Right lobe of liver (tissue), 6 donors: ENCODE data around the gene PHLDB2. TPM values are rescaled to one million over a fixed set of nuclear protein-coding genes. Genes with fewer than 3 reads are reported as not detected.

Source experiments
- ATAC-seq, 4 donors: fragments of 200-7000 bp; cut with Tn5 transposase; one replicate each; pipeline ENCODE4 v1.9.1; 2020; ENCODE audit warnings: mild to moderate bottlenecking in 4 of 4, moderate library complexity in 4 of 4
- DNase-seq, 3 donors: peaks; one replicate each; pipeline ENCODE4 v3.0.0-alpha.2; 2020
- H3K27ac ChIP-seq, 3 donors: fragments of 200-600 bp; one replicate each; pipeline ENCODE4 v1.8.0; 2022
- H3K27me3 ChIP-seq, 2 donors: fragments of 200-600 bp; one replicate each; pipeline ENCODE4 v1.8.0; 2022
- H3K36me3 ChIP-seq, 4 donors: fragments of 200-600 bp; sonication (generic) in 1 of 4; one replicate each; pipeline versions ENCODE4 v1.5.1 to v1.8.0; 2017 to 2022; ENCODE audit warnings: control low read depth in 1 of 4
- H3K4me1 ChIP-seq, 4 donors: fragments of 200-600 bp; sonication (generic) in 1 of 4; one replicate each; pipeline versions ENCODE4 v1.5.1 to v1.8.0; 2017 to 2022; ENCODE audit warnings: control low read depth in 1 of 4
- H3K4me3 ChIP-seq, 3 donors: fragments of 200-600 bp; one replicate each; pipeline ENCODE4 v1.8.0; 2022
- H3K9me3 ChIP-seq, 4 donors: fragments of 200-600 bp; sonication (generic) in 1 of 4; one replicate each; pipeline versions ENCODE4 v1.5.1 to v1.8.0; 2017 to 2022; ENCODE audit warnings: control low read depth in 1 of 4
- POLR2A ChIP-seq: fragments of 450-650 bp; IDR thresholded peaks from one replicate; pipeline ENCODE4 v1.6.1; 2017; ENCODE audit warnings: antibody characterized with exemption, mild to moderate bottlenecking
- WGBS: methylation state at CpG from one replicate; pipeline ENCODE4 v1.1.6; 2018; ENCODE audit warnings: low coverage, low lambda C conversion rate; ENCODE audit not compliant: insufficient coverage; ENCODE audit errors: missing lambda C conversion rate; 5-methylcytosine and 5-hydroxymethylcytosine counted together
- intact Hi-C, 2 donors: fragments of 100-400 bp; cut with DNase I; formaldehyde crosslinking; loops; one replicate each; pipeline versions ENCODE4 v1.11.2 to v1.14.1; 2022
- total RNA-seq, 6 experiments: library from RNA; depleted of rRNA in 2 of 6; stranded (reverse); fragments of >200 nt in 2 of 6; fragmentation: NEBNext Ultra II Directional in 3 of 6; extraction: Animal tissue kit (Norgen Biotek cat#: 25700) in 3 of 6; gene quantifications; one replicate each; pipeline versions ENCODE4 v1.1.0 to v1.2.4, GENCODE V29; 2016 to 2023
- TF ChIP-seq, protein P1 (sequence below), 4 donors: fragments of 200-600 bp in 3 of 4; fragments of 450-650 bp in 1 of 4; IDR thresholded peaks; one replicate each; pipeline versions ENCODE4 v1.5.1 to v1.8.0; 2016 to 2022; ENCODE audit warnings: antibody characterized with exemption in 4 of 4, mild to moderate bottlenecking in 2 of 4
- donor health status: DM: no; HTN: yes; CAD: no.
- donor health status: DM: no; HTN: no; CAD: no.
- donor health status: DM: no; HTN: no; CAD: no.
- donor health status: DM: no; HTN: yes; CAD: no.
- donor health status: DM: no; HTN: yes; CAD: no.

PHLDB2 gene
- total RNA-seq, 6 experiments from 2014 or later = 21.9 to 40.6 (median 31.2) TPM

DNA sequence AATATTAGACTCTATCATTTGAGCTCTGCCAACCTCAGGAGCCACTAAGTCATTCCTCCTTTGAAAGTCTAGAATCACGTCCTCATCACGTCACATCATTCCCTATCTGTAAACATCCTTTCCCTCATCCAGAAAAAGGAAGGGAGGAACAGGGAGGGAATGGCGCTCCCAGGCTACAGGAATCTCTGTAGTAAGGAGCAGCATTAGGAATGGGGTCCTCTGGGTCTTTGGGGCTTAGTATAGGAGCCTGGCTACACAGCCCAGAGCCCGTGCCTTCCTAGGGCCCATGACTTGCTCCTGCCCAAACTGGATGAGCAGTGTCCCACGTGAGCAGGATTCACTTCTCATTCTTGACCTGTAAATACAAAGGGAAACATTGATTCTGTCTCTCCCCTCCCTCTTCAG, 141.3 kb downstream of the PHLDB2 start:
- H3K9me3 ChIP-seq = no peaks in the 10 kb centered on the region
- H3K4me1 ChIP-seq = peaks cover 0 to 11% (median 4%) of the 10 kb centered on the region in 4 donors
- H3K27me3 ChIP-seq = no peaks in the 10 kb centered on the region
- H3K36me3 ChIP-seq = no peaks in the 10 kb centered on the region
- ATAC-seq = no peak
- no peak for DNase-seq
- H3K27ac ChIP-seq = no peak overlapping the region
- intact Hi-C loops = no loop called here
- TF ChIP-seq POLR2A = no peak
- TF ChIP-seq, protein P1, sequence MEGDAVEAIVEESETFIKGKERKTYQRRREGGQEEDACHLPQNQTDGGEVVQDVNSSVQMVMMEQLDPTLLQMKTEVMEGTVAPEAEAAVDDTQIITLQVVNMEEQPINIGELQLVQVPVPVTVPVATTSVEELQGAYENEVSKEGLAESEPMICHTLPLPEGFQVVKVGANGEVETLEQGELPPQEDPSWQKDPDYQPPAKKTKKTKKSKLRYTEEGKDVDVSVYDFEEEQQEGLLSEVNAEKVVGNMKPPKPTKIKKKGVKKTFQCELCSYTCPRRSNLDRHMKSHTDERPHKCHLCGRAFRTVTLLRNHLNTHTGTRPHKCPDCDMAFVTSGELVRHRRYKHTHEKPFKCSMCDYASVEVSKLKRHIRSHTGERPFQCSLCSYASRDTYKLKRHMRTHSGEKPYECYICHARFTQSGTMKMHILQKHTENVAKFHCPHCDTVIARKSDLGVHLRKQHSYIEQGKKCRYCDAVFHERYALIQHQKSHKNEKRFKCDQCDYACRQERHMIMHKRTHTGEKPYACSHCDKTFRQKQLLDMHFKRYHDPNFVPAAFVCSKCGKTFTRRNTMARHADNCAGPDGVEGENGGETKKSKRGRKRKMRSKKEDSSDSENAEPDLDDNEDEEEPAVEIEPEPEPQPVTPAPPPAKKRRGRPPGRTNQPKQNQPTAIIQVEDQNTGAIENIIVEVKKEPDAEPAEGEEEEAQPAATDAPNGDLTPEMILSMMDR (IDR thresholded peaks at IDR 0.05) = no peak
- H3K4me3 ChIP-seq = no peak overlapping the region
- WGBS = 88% methylated on average over 5 of the region's 5 CpGs

DNA sequence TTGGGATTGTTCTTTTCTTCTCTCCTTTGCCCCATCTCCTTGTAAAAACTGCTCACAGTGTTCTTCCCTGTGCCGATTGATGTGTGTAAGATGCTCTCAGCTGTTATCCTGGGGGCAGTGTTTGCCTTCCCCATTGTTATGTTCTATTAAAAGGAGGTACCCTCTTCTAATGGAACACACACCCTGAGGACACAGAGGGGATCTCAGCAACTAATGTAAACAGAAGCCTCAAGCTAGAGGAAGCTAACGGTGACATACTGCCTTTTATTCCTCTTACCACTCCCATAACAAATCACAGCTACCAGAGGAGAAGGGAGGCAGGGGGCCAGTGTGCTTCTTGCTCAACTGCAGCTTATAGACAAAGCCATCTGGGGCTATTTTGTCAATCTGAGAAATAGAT, 141.9 kb downstream of the PHLDB2 start:
- no peak for DNase-seq
- no peak for ATAC-seq
- no peak overlapping the region for H3K27ac ChIP-seq
- no peaks in the 10 kb centered on the region for H3K27me3 ChIP-seq
- intact Hi-C loops = no loop called here
- TF ChIP-seq POLR2A = no peak
- TF ChIP-seq, protein P1 (IDR thresholded peaks at IDR 0.05) = no peak
- no peaks in the 10 kb centered on the region for H3K36me3 ChIP-seq
- H3K9me3 ChIP-seq = no peaks in the 10 kb centered on the region
- WGBS = 89% methylated on average over 1 of the region's 2 CpGs
- peaks cover 0 to 11% (median 4%) of the 10 kb centered on the region in 4 donors for H3K4me1 ChIP-seq
- H3K4me3 ChIP-seq = no peak overlapping the region

- no peak for DNase-seq
- WGBS = 100% methylated on average over 2 of the region's 2 CpGs
- no peaks in the 10 kb centered on the region for H3K27me3 ChIP-seq
- H3K36me3 ChIP-seq = no peaks in the 10 kb centered on the region
- no peak for ATAC-seq
- TF ChIP-seq, protein P1 (IDR thresholded peaks at IDR 0.05) = no peak
- TF ChIP-seq POLR2A = no peak
- H3K9me3 ChIP-seq = no peaks in the 10 kb centered on the region
- H3K4me3 ChIP-seq = no peak overlapping the region
- intact Hi-C loops = no loop called here
- peaks cover 0 to 11% (median 4%) of the 10 kb centered on the region in 4 donors for H3K4me1 ChIP-seq
- H3K27ac ChIP-seq = no peak overlapping the region
Measured at GRCh38 chr3:112001526-112001925, 142.5 kb downstream of the PHLDB2 start.

DNA sequence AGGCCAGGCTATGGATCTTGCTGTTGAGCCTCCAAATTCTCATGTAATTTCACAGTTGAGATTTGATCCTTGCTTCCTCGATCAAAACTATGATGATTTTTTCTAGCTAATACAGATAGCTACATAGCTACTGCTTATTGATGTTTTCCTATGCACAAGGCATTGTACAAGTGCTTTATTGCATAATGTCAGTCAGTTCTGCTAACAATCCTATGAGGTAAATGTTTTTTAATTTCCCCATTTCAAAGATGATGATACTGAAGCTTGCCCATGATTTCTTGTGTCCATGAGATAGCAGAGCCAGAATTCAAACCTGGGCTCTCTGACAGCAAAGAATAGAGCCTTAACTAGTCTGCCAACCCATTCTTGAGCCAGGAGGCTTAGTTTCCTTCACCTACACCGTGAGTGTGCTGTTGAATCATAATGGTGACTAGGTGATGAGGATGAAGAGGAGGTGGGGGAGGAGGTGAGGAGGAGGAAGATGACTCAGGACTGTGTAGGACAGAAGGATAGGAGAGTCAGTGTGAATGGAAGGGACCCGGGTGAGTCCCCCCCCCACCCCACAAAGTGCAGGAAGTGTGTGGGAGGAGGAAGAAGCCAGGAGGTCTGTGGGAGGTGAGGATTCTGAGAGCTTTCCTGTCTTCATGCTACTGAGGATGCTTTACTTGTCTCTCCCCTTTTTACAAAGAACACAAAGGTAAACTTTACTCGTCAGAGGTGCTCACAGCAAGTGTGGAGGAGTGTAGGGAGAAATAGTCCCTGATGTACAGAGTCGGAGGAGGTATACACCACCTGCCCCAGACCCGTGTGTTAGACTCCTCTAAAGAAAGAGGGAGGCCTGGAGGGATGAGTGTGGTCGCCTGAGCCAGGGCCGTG, 143.3 kb downstream of the PHLDB2 start:
- TF ChIP-seq, protein P1 (IDR thresholded peaks at IDR 0.05) = no peak
- TF ChIP-seq POLR2A = no peak
- 63% methylated on average over 8 of the region's 8 CpGs for WGBS
- no peak for ATAC-seq
- no peaks in the 10 kb centered on the region for H3K36me3 ChIP-seq
- intact Hi-C loops = no loop called here
- H3K4me1 ChIP-seq = peaks cover 0 to 11% (median 4%) of the 10 kb centered on the region in 4 donors
- no peaks in the 10 kb centered on the region for H3K9me3 ChIP-seq
- no peak for DNase-seq
- no peak overlapping the region for H3K27ac ChIP-seq
- no peaks in the 10 kb centered on the region for H3K27me3 ChIP-seq
- H3K4me3 ChIP-seq = no peak overlapping the region
